Naive thymus-derived CD4-positive, alpha-beta T cell (primary cell): ENCODE measurements around the gene DCN. TPM values are rescaled to one million over a fixed set of nuclear protein-coding genes. Genes with fewer than 3 reads are reported as not detected.

Experiments used
- ATAC-seq: fragments of 150-1000 bp; cut with Tn5 transposase; 2 replicates; pipeline ENCODE4 v1.10.0; 2021; ENCODE audit warnings: mild to moderate bottlenecking, moderate library complexity
- CTCF ChIA-PET: fragments of 350-600 bp; sonication (Branson Sonifier 250); formaldehyde crosslinking; loops from one replicate; lab custom pipeline; 2021; ENCODE audit warnings: antibody characterized with exemption; lab: Charles Lee
- POLR2A ChIA-PET: fragments of 350-600 bp; sonication (Branson Sonifier 250); formaldehyde crosslinking; loops from one replicate; lab custom pipeline; 2021; ENCODE audit warnings: antibody characterized with exemption, inconsistent platforms; lab: Charles Lee
- DNase-seq, 9 donors: peaks; one replicate each; pipeline versions ENCODE4 v3.0.0 to v3.0.0-alpha.2; 2020 to 2022; ENCODE audit warnings: mixed read lengths in 1 of 9
- H3K27ac ChIP-seq: one replicate; pipeline ENCODE4 v1.7.0; 2013; ENCODE audit warnings: mild to moderate bottlenecking, low read depth, low read length, moderate library complexity
- H3K27me3 ChIP-seq, 2 donors: one replicate each; pipeline ENCODE4 v1.7.0; 2013; ENCODE audit warnings: low read length in 2 of 2, mild to moderate bottlenecking in 2 of 2, moderate library complexity in 2 of 2; ENCODE audit not compliant: control insufficient read depth in 2 of 2, insufficient read depth in 2 of 2
- H3K36me3 ChIP-seq, 3 experiments: 1 replicate in 2 of 3; 2 replicates in 1 of 3; pipeline ENCODE4 v1.7.0; 2013; ENCODE audit warnings: low read length in 3 of 3, mild to moderate bottlenecking in 3 of 3, moderate library complexity in 1 of 3; ENCODE audit not compliant: insufficient read depth in 3 of 3, control insufficient read depth in 2 of 3
- H3K4me1 ChIP-seq, 2 donors: one replicate each; pipeline ENCODE4 v1.7.0; 2013; ENCODE audit warnings: low read length in 2 of 2, mild to moderate bottlenecking in 2 of 2, moderate library complexity in 1 of 2; ENCODE audit not compliant: control insufficient read depth in 2 of 2, insufficient read depth in 2 of 2
- H3K4me3 ChIP-seq: 2 replicates; pipeline ENCODE4 v1.7.0; 2013; ENCODE audit warnings: mild to moderate bottlenecking, low read length
- H3K9me3 ChIP-seq, 3 experiments: 1 replicate in 2 of 3; 2 replicates in 1 of 3; pipeline ENCODE4 v1.7.0; 2013; ENCODE audit warnings: low read length in 3 of 3; ENCODE audit not compliant: control insufficient read depth in 2 of 3
- H3K27ac Mint-ChIP-seq, 9 donors: one replicate each; pipeline ENCODE4 v1.8.0; 2020 to 2022; ENCODE audit warnings: mixed read lengths in 9 of 9, mild to moderate bottlenecking in 8 of 9, moderate library complexity in 5 of 9, inconsistent platforms in 2 of 9
- H3K27me3 Mint-ChIP-seq, 5 donors: one replicate each; pipeline ENCODE4 v1.8.0; 2021 to 2022; ENCODE audit warnings: mixed read lengths in 5 of 5, mild to moderate bottlenecking in 1 of 5
- H3K36me3 Mint-ChIP-seq, 5 donors: one replicate each; pipeline ENCODE4 v1.8.0; 2020 to 2022; ENCODE audit warnings: mixed read lengths in 5 of 5, mild to moderate bottlenecking in 3 of 5, inconsistent platforms in 1 of 5
- H3K4me1 Mint-ChIP-seq, 7 donors: one replicate each; pipeline ENCODE4 v1.8.0; 2020 to 2022; ENCODE audit warnings: mixed read lengths in 7 of 7, mild to moderate bottlenecking in 3 of 7, inconsistent platforms in 1 of 7
- H3K4me3 Mint-ChIP-seq, 10 donors: one replicate each; pipeline ENCODE4 v1.8.0; 2020 to 2022; ENCODE audit warnings: mild to moderate bottlenecking in 10 of 10, mixed read lengths in 10 of 10, moderate library complexity in 6 of 10, inconsistent platforms in 2 of 10
- H3K9me3 Mint-ChIP-seq, 11 donors: one replicate each; pipeline ENCODE4 v1.8.0; 2020 to 2022; ENCODE audit warnings: mixed read lengths in 11 of 11, mild to moderate bottlenecking in 4 of 11, inconsistent platforms in 1 of 11, moderate library complexity in 1 of 11
- intact Hi-C, 2 donors: fragments of 100-400 bp; cut with micrococcal nuclease; formaldehyde crosslinking; loops; one replicate each; pipeline ENCODE4 v1.15.1; 2023
- polyA plus RNA-seq, 2 donors: library from polyadenylated mRNA; unstranded; fragments of 300-500 nt; fragmentation: Illumina TruSeq; gene quantifications; one replicate each; pipeline ENCODE4 v1.2.3, GENCODE V29; 2021
- total RNA-seq, 6 experiments: library from RNA in 5 of 6; stranded (reverse) in 5 of 6; gene quantifications; 1 replicate in 5 of 6; 2 replicates in 1 of 6; pipeline ENCODE4 v1.2.3 and lab custom pipeline; 2021 to 2026

DCN gene
- total and polyA plus RNA-seq, 7 experiments from 2014 or later, result 0.69 TPM; not detected in 6

DNA sequence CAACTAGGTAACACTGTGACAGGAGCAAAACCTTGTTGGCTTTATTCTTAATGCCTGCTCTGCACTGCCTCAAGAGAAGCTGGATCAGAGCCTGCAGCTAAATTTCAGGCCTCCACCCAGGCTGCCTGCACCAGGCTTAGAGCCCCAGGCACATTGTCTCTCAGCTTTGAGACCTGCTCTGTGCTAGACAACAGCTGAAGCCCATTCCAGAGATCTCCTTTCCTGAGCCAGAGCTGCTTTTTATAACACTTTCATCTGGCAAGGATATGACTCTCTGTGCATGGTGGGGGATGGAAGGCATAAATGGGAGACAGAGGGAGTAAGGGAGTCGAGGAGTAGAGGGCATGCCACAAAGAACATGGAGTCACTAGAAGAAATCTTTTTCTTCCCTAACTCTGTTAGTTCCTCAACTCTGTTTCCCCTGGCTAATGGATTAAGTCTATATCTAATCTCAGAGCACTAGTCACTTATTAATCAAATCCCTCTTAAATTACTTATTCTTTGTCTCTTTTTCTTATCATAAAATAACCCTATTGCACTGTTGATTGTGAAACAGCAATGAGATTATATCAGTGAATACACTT lies 44.2 kb downstream of the DCN start:
- no peak for DNase-seq
- ATAC-seq, result no peak
- intact Hi-C loops, result no loop called here
- H3K27me3 ChIP-seq, result no peaks in the 10 kb centered on the region
- CTCF ChIA-PET, result no interaction called here
- Mint-ChIP-seq H3K4me1 (no peaks in the 10 kb centered on the region), H3K27me3 (peaks cover 0 to 26% (median 17%) of the 10 kb centered on the region in 5 donors), H3K4me3 (no peak overlapping the region), H3K27ac (no peak overlapping the region), H3K9me3 (peaks cover 0 to 4% (median 0%) of the 10 kb centered on the region in 11 donors), H3K36me3 (no peaks in the 10 kb centered on the region)
- H3K9me3 ChIP-seq, result no peaks in the 10 kb centered on the region
- no peaks in the 10 kb centered on the region for H3K4me1 ChIP-seq
- H3K36me3 ChIP-seq, result no peaks in the 10 kb centered on the region
- no peak overlapping the region for H3K27ac ChIP-seq
- POLR2A ChIA-PET, result no interaction called here
- H3K4me3 ChIP-seq, result no peak overlapping the region

DNA sequence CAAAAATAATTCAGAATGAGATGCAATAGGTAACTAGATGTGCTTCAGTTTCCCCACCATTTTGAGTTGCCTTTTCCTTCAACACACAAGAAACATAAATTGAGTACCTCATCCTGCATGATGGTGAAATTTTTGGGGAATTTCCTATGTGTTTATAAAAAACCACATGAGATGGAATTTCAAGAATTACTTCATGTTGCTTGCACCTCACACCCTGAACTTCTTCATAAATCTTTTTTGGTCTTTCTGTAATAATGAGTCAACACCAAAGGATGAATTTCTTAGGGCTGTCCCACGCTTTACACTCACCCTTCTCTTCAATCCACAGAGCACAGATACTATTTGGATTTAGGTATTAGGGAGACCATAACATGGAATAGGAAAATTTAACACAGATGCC lies 48.7 kb downstream of the DCN start:
- no peaks in the 10 kb centered on the region for H3K36me3 Mint-ChIP-seq
- H3K27me3 ChIP-seq, result no peaks in the 10 kb centered on the region
- peaks cover 0 to 4% (median 0%) of the 10 kb centered on the region in 11 donors for H3K9me3 Mint-ChIP-seq
- no peak overlapping the region for H3K4me3 Mint-ChIP-seq
- ChIA-PET POLR2A (no interaction called here), CTCF (no interaction called here)
- intact Hi-C loops, result loop anchor here in 1 of 2 donors (5.0 kb wide), 1 partner anchor 1038 kb away; no protein-coding TSS in a partner anchor
- H3K9me3 ChIP-seq, result no peaks in the 10 kb centered on the region
- no peaks in the 10 kb centered on the region for H3K4me1 Mint-ChIP-seq
- no peaks in the 10 kb centered on the region for H3K36me3 ChIP-seq
- no peak overlapping the region for H3K27ac Mint-ChIP-seq
- no peak for DNase-seq
- no peak for ATAC-seq
- H3K4me1 ChIP-seq, result no peaks in the 10 kb centered on the region
- H3K27ac ChIP-seq, result no peak overlapping the region
- no peak overlapping the region for H3K4me3 ChIP-seq
- peaks cover 0 to 15% (median 7%) of the 10 kb centered on the region in 5 donors for H3K27me3 Mint-ChIP-seq

DNA sequence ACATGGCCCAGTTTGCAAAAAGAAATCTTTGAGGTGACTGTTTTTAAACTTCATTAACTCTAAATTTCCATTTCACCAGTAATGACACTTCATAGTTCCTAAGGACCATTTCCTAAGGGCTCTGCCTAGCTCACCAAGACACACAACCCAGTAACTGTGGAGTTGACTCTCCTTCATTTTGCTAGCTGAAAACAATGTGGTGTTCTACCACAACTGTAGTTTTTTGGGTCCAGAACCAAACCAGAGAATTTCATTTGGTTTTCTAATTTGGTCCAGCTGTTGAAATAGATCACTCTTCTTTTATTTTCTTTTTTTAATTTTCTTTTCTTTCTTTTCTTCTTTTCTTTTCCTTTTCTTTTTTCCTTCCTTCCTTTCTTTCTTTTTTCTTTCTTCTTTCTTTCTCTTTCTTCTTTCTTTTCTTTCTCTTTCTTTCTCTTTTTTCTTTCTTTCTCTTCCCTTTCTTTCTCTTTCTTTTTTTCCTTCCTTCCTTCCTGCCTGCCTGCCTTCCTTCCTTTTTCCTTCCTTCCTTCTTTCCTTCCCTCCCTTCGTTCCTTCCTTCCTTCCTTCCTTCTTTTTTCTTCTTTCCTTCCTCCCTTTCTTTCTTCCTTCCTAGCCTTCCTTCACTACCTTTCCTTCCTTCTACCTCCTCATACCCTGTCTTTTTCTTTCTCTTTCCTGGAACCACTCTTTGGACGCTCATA lies 52.8 kb downstream of the DCN start:
- CTCF ChIA-PET, result no interaction called here
- Histone ChIP-seq H3K4me1 (no peaks in the 10 kb centered on the region), H3K9me3 (no peaks in the 10 kb centered on the region), H3K4me3 (no peak overlapping the region), H3K36me3 (no peaks in the 10 kb centered on the region), H3K27me3 (no peaks in the 10 kb centered on the region), H3K27ac (no peak overlapping the region)
- no peak for ATAC-seq
- POLR2A ChIA-PET, result no interaction called here
- Mint-ChIP-seq H3K4me3 (no peak overlapping the region), H3K4me1 (no peaks in the 10 kb centered on the region), H3K27ac (no peak overlapping the region), H3K27me3 (peaks cover 0 to 5% (median 0%) of the 10 kb centered on the region in 5 donors), H3K36me3 (peaks cover 0 to 3% (median 0%) of the 10 kb centered on the region in 5 donors), H3K9me3 (peaks cover 0 to 2% (median 0%) of the 10 kb centered on the region in 11 donors)
- intact Hi-C loops, result loop anchor here in 1 of 2 donors (5.0 kb wide), 1 partner anchor 1042 kb away; no protein-coding TSS in a partner anchor
- DNase-seq, result no peak

DNA sequence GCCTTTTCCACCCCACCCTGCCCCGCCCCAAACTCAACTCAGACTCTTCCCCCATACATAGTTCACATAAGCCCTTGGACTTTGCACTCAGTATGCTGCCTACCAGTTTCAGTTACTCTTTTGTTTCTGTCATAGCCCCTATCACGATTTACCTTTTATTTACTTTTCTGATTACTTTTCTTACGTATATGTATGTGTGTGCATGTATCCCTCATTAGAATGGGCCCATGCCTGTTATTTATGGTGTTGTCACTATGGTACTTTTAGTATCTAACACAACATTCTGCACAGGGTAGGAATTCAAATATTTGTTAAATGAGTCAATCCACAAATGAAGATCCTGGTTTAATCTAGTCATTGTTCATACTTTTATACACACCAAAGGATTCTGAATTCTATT lies 54.9 kb downstream of the DCN start:
- H3K27ac ChIP-seq, result no peak overlapping the region
- DNase-seq (no peak), ATAC-seq (no peak)
- Mint-ChIP-seq H3K9me3 (peaks cover 0 to 2% (median 0%) of the 10 kb centered on the region in 11 donors), H3K36me3 (peaks cover 0 to 3% (median 0%) of the 10 kb centered on the region in 5 donors), H3K4me3 (no peak overlapping the region), H3K4me1 (no peaks in the 10 kb centered on the region), H3K27me3 (peaks cover 0 to 5% (median 0%) of the 10 kb centered on the region in 5 donors), H3K27ac (no peak overlapping the region)
- no peaks in the 10 kb centered on the region for H3K36me3 ChIP-seq
- POLR2A ChIA-PET, result no interaction called here
- intact Hi-C loops, result no loop called here
- H3K4me1 ChIP-seq, result no peaks in the 10 kb centered on the region
- no peak overlapping the region for H3K4me3 ChIP-seq
- CTCF ChIA-PET, result no interaction called here
- H3K9me3 ChIP-seq, result no peaks in the 10 kb centered on the region
- H3K27me3 ChIP-seq, result no peaks in the 10 kb centered on the region

DNA sequence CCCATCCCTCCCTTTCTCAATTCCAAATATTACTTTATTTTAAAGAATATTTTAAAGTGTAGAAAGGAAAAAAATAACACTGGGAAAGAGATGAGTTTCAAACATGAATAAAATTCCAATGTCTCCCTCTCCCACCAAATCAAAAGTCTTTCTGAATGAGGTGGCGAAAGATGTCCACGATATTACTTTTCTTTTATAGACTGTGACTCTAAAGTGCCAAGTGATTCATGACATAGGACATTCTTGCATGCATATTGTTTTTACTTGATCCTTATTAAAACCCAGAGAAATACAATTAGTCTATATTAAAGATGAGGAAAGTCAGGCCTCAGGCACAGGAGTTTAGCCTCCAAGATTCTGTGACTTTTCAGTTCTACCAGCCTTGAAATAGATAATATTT lies 55.3 kb downstream of the DCN start:
- intact Hi-C loops, result no loop called here
- H3K9me3 ChIP-seq, result no peaks in the 10 kb centered on the region
- Mint-ChIP-seq H3K9me3 (peaks cover 0 to 2% (median 0%) of the 10 kb centered on the region in 11 donors), H3K27me3 (peaks cover 0 to 9% (median 0%) of the 10 kb centered on the region in 5 donors), H3K4me3 (no peak overlapping the region), H3K27ac (no peak overlapping the region), H3K4me1 (no peaks in the 10 kb centered on the region), H3K36me3 (peaks cover 0 to 3% (median 0%) of the 10 kb centered on the region in 5 donors)
- H3K4me1 ChIP-seq, result no peaks in the 10 kb centered on the region
- no peak for DNase-seq
- CTCF ChIA-PET, result no interaction called here
- no peak overlapping the region for H3K4me3 ChIP-seq
- H3K27ac ChIP-seq, result no peak overlapping the region
- no peaks in the 10 kb centered on the region for H3K27me3 ChIP-seq
- no peaks in the 10 kb centered on the region for H3K36me3 ChIP-seq
- POLR2A ChIA-PET, result no interaction called here
- ATAC-seq, result no peak

DNA sequence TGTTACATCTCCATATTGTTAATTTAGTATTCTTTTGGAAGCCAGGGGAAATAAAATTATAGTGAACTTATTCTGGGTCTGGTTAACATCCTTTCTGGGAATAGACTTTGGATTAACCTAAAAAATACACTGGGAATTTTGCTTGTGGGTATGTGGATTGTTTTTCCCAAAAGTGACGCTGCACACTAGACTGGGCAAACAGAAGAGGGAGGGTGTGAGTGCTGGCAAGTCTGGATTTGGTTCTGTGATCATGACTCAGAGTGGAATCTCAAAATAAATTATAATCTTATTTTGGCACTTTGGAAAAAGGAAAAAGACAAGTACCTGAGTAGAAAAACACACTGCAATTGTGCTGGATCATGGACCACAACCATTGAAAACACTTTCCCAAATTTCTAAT lies 56.1 kb downstream of the DCN start:
- H3K36me3 Mint-ChIP-seq, result peaks cover 0 to 3% (median 0%) of the 10 kb centered on the region in 5 donors
- no peaks in the 10 kb centered on the region for H3K4me1 ChIP-seq
- ATAC-seq (no peak), DNase-seq (no peak)
- peaks cover 0 to 2% (median 0%) of the 10 kb centered on the region in 11 donors for H3K9me3 Mint-ChIP-seq
- H3K4me1 Mint-ChIP-seq, result no peaks in the 10 kb centered on the region
- ChIA-PET POLR2A (no interaction called here), CTCF (no interaction called here)
- H3K4me3 Mint-ChIP-seq, result no peak overlapping the region
- intact Hi-C loops, result no loop called here
- peaks cover 0 to 16% (median 0%) of the 10 kb centered on the region in 5 donors for H3K27me3 Mint-ChIP-seq
- H3K27ac Mint-ChIP-seq, result no peak overlapping the region
- H3K9me3 ChIP-seq, result no peaks in the 10 kb centered on the region
- no peaks in the 10 kb centered on the region for H3K36me3 ChIP-seq
- no peak overlapping the region for H3K27ac ChIP-seq
- H3K27me3 ChIP-seq, result no peaks in the 10 kb centered on the region
- no peak overlapping the region for H3K4me3 ChIP-seq
